PC-3 (cell line): ENCODE data around the gene RAC3.

Experiments used
- EZH2 ChIP-seq: fragments of 300-600 bp; sonication (generic); IDR thresholded peaks from one replicate; pipeline ENCODE4 v1.6.1; 2017; ENCODE audit warnings: antibody characterized with exemption, mild to moderate bottlenecking, low read length; ENCODE audit not compliant: unreplicated experiment
- TF ChIP-seq, protein P1 (sequence below): fragments of 300-600 bp; sonication (generic); conservative IDR thresholded peaks from 2 replicates; pipeline ENCODE4 v1.5.1; 2017; ENCODE audit warnings: antibody characterized with exemption, low read depth, mild to moderate bottlenecking, low read length

- TF ChIP-seq, protein P1, sequence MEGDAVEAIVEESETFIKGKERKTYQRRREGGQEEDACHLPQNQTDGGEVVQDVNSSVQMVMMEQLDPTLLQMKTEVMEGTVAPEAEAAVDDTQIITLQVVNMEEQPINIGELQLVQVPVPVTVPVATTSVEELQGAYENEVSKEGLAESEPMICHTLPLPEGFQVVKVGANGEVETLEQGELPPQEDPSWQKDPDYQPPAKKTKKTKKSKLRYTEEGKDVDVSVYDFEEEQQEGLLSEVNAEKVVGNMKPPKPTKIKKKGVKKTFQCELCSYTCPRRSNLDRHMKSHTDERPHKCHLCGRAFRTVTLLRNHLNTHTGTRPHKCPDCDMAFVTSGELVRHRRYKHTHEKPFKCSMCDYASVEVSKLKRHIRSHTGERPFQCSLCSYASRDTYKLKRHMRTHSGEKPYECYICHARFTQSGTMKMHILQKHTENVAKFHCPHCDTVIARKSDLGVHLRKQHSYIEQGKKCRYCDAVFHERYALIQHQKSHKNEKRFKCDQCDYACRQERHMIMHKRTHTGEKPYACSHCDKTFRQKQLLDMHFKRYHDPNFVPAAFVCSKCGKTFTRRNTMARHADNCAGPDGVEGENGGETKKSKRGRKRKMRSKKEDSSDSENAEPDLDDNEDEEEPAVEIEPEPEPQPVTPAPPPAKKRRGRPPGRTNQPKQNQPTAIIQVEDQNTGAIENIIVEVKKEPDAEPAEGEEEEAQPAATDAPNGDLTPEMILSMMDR = no peak
- TF ChIP-seq EZH2 = no peak
Observed at GRCh38 chr17:81993729-81994592, 37.5 kb upstream of the RAC3 start.
